Measurements from ENCODE around the gene ARFGAP3.

ARFGAP3 gene

GRCh38 chr22:42801252-42802080, 55.6 kb downstream of the ARFGAP3 start:
- ATAC-seq, result no peak
- no peak overlapping the region for H3K4me3 Mint-ChIP-seq
- no peaks in the 10 kb centered on the region for H3K4me1 Mint-ChIP-seq
- no peaks in the 10 kb centered on the region for H3K27me3 Mint-ChIP-seq
- peaks cover 68% of the 10 kb centered on the region for H3K36me3 Mint-ChIP-seq
- no peak overlapping the region for H3K27ac Mint-ChIP-seq
- H3K9me3 Mint-ChIP-seq, result no peaks in the 10 kb centered on the region

- Mint-ChIP-seq H3K36me3 (peaks cover 66% of the 10 kb centered on the region), H3K4me1 (no peaks in the 10 kb centered on the region), H3K9me3 (no peaks in the 10 kb centered on the region), H3K4me3 (no peak overlapping the region), H3K27me3 (no peaks in the 10 kb centered on the region), H3K27ac (no peak overlapping the region)
- ATAC-seq, result no peak
Observed at GRCh38 chr22:42800451-42801251, 56.4 kb downstream of the ARFGAP3 start.

- Mint-ChIP-seq H3K27me3 (no peaks in the 10 kb centered on the region), H3K9me3 (no peaks in the 10 kb centered on the region), H3K4me1 (no peaks in the 10 kb centered on the region), H3K27ac (no peak overlapping the region), H3K36me3 (peaks cover 73% of the 10 kb centered on the region), H3K4me3 (no peak overlapping the region)
- no peak for ATAC-seq
Observed at GRCh38 chr22:42799461-42800405, 57.3 kb downstream of the ARFGAP3 start.

GRCh38 chr22:42799061-42799460, 58.0 kb downstream of the ARFGAP3 start:
- no peaks in the 10 kb centered on the region for H3K4me1 Mint-ChIP-seq
- H3K36me3 Mint-ChIP-seq, result peaks cover 79% of the 10 kb centered on the region
- no peaks in the 10 kb centered on the region for H3K9me3 Mint-ChIP-seq
- H3K27ac Mint-ChIP-seq, result no peak overlapping the region
- H3K4me3 Mint-ChIP-seq, result no peak overlapping the region
- H3K27me3 Mint-ChIP-seq, result no peaks in the 10 kb centered on the region
- ATAC-seq, result no peak

GRCh38 chr22:42797011-42797410, 60.1 kb downstream of the ARFGAP3 start:
- Mint-ChIP-seq H3K4me1 (no peaks in the 10 kb centered on the region), H3K4me3 (no peak overlapping the region), H3K9me3 (no peaks in the 10 kb centered on the region), H3K27me3 (no peaks in the 10 kb centered on the region), H3K27ac (no peak overlapping the region), H3K36me3 (peaks cover 66% of the 10 kb centered on the region)
- ATAC-seq, result no peak

GRCh38 chr22:42796081-42796480, 61.0 kb downstream of the ARFGAP3 start:
- no peak for ATAC-seq
- H3K9me3 Mint-ChIP-seq, result no peaks in the 10 kb centered on the region
- H3K4me3 Mint-ChIP-seq, result no peak overlapping the region
- H3K36me3 Mint-ChIP-seq, result peaks cover 57% of the 10 kb centered on the region
- no peaks in the 10 kb centered on the region for H3K4me1 Mint-ChIP-seq
- no peak overlapping the region for H3K27ac Mint-ChIP-seq
- H3K27me3 Mint-ChIP-seq, result no peaks in the 10 kb centered on the region

- H3K27ac Mint-ChIP-seq, result no peak overlapping the region
Observed at GRCh38 chr22:42794551-42795510, 62.2 kb downstream of the ARFGAP3 start.

GRCh38 chr22:42793848-42794405, 63.1 kb downstream of the ARFGAP3 start:
- ATAC-seq, result no peak
- no peak overlapping the region for H3K4me3 Mint-ChIP-seq
- no peaks in the 10 kb centered on the region for H3K9me3 Mint-ChIP-seq
- no peaks in the 10 kb centered on the region for H3K4me1 Mint-ChIP-seq
- H3K36me3 Mint-ChIP-seq, result peaks cover 39% of the 10 kb centered on the region
- no peaks in the 10 kb centered on the region for H3K27me3 Mint-ChIP-seq
- H3K27ac Mint-ChIP-seq, result no peak overlapping the region

More at GRCh38 chr22:42794551-42795510, 62.2 kb downstream of the ARFGAP3 start:
- Mint-ChIP-seq H3K9me3 (no peaks in the 10 kb centered on the region), H3K36me3 (peaks cover 48% of the 10 kb centered on the region), H3K27me3 (no peaks in the 10 kb centered on the region), H3K4me1 (no peaks in the 10 kb centered on the region), H3K4me3 (no peak overlapping the region)
- ATAC-seq, result peak; percentile 40

- ATAC-seq, result peak; percentile 10
- Mint-ChIP-seq H3K27me3 (no peaks in the 10 kb centered on the region), H3K9me3 (no peaks in the 10 kb centered on the region), H3K36me3 (peaks cover 38% of the 10 kb centered on the region), H3K27ac (no peak overlapping the region), H3K4me3 (no peak overlapping the region), H3K4me1 (no peaks in the 10 kb centered on the region)
Observed at GRCh38 chr22:42792909-42793847, 63.9 kb downstream of the ARFGAP3 start.

- Mint-ChIP-seq H3K27me3 (peaks cover 6% of the 10 kb centered on the region), H3K4me1 (no peaks in the 10 kb centered on the region), H3K4me3 (no peak overlapping the region), H3K27ac (no peak overlapping the region), H3K36me3 (peaks cover 31% of the 10 kb centered on the region), H3K9me3 (no peaks in the 10 kb centered on the region)
- no peak for ATAC-seq
Observed at GRCh38 chr22:42792453-42792908, 64.6 kb downstream of the ARFGAP3 start.

GRCh38 chr22:42791721-42792452, 65.2 kb downstream of the ARFGAP3 start:
- H3K9me3 Mint-ChIP-seq, result no peaks in the 10 kb centered on the region
- H3K4me1 Mint-ChIP-seq, result no peaks in the 10 kb centered on the region

GRCh38 chr22:42788466-42788865, 68.6 kb downstream of the ARFGAP3 start:
- Mint-ChIP-seq H3K27ac (no peak overlapping the region), H3K9me3 (no peaks in the 10 kb centered on the region), H3K4me1 (no peaks in the 10 kb centered on the region), H3K4me3 (no peak overlapping the region), H3K27me3 (peaks cover 38% of the 10 kb centered on the region), H3K36me3 (no peaks in the 10 kb centered on the region)
- ATAC-seq, result no peak

More at GRCh38 chr22:42791721-42792452, 65.2 kb downstream of the ARFGAP3 start:
- Mint-ChIP-seq H3K27me3 (peaks cover 12% of the 10 kb centered on the region), H3K4me3 (no peak overlapping the region), H3K36me3 (peaks cover 25% of the 10 kb centered on the region), H3K27ac (no peak overlapping the region)
- ATAC-seq, result no peak
